Muscle of leg (tissue), 11 donors: ENCODE data around the gene PUDP. TPM values are rescaled to one million over a fixed set of nuclear protein-coding genes. Genes with fewer than 3 reads are reported as not detected.

Experiments
- DNase-seq: peaks from one replicate; pipeline ENCODE4 v3.0.0; 2013
- H3K27ac ChIP-seq: one replicate; pipeline ENCODE4 v1.5.1; 2013; ENCODE audit warnings: mild to moderate bottlenecking, low read length, control low read depth
- H3K27me3 ChIP-seq: one replicate; pipeline ENCODE4 v1.6.1; 2013; ENCODE audit warnings: low read length; ENCODE audit not compliant: control insufficient read depth, insufficient read depth
- H3K36me3 ChIP-seq: one replicate; pipeline ENCODE4 v1.6.1; 2013; ENCODE audit warnings: low read length; ENCODE audit not compliant: control insufficient read depth, insufficient read depth
- H3K4me1 ChIP-seq: one replicate; pipeline ENCODE4 v1.6.1; 2013; ENCODE audit warnings: low read length; ENCODE audit not compliant: control insufficient read depth, insufficient read depth
- H3K4me3 ChIP-seq: one replicate; pipeline ENCODE4 v1.5.1; 2013; ENCODE audit warnings: low read length, control low read depth
- H3K9me3 ChIP-seq: replicated peaks from 2 replicates; pipeline ENCODE4 v1.6.1; 2013; ENCODE audit warnings: low read depth, low read length; ENCODE audit not compliant: control insufficient read depth
- WGBS: methylation state at CpG from one replicate; pipeline ENCODE4 v1.1.5; 2013; ENCODE audit warnings: missing lambda C conversion rate; ENCODE audit not compliant: insufficient coverage; 5-methylcytosine and 5-hydroxymethylcytosine counted together
- polyA plus RNA-seq, 8 donors: library from polyadenylated mRNA; unstranded; fragments of 120-200 nt; gene quantifications; one replicate each; pipeline versions ENCODE4 v1.2.1 to v1.2.3, GENCODE V29; 2013; ENCODE audit warnings: inconsistent platforms in 1 of 8, low replicate concordance in 1 of 8; ENCODE audit not compliant: insufficient read length in 8 of 8, insufficient read depth in 1 of 8
- total RNA-seq: library from RNA; stranded (reverse); fragments of 120-200 nt; gene quantifications from one replicate; pipeline ENCODE4 v1.2.4, GENCODE V29; 2013

Gene PUDP
- total and polyA plus RNA-seq, 9 donors: 17.4 to 32.6 (median 28.4) TPM

- Histone ChIP-seq H3K27me3 (no peaks in the 10 kb centered on the region), H3K4me1 (no peaks in the 10 kb centered on the region), H3K27ac (no peak overlapping the region), H3K36me3 (peaks cover 4% of the 10 kb centered on the region), H3K9me3 (no peaks in the 10 kb centered on the region), H3K4me3 (no peak overlapping the region)
- no peak for DNase-seq
- 74% methylated on average over 7 of the region's 7 CpGs for WGBS
Measured at GRCh38 chrX:7067256-7067655, 80.7 kb downstream of the PUDP start.

GRCh38 chrX:7065473-7065872, 82.5 kb downstream of the PUDP start:
- Histone ChIP-seq H3K4me1 (no peaks in the 10 kb centered on the region), H3K4me3 (no peak overlapping the region), H3K27ac (no peak overlapping the region), H3K9me3 (no peaks in the 10 kb centered on the region), H3K36me3 (peaks cover 4% of the 10 kb centered on the region), H3K27me3 (no peaks in the 10 kb centered on the region)
- 94% methylated on average over 3 of the region's 8 CpGs for WGBS
- DNase-seq: no peak

GRCh38 chrX:7062903-7063302, 85.0 kb downstream of the PUDP start:
- H3K27me3 ChIP-seq: peaks cover under 1% of the 10 kb centered on the region
- no peak for DNase-seq
- whole genome bisulfite sequencing: no CpG with 5 or more reads among the region's 1 CpG

GRCh38 chrX:7062276-7062675, 85.7 kb downstream of the PUDP start:
- peaks cover 3% of the 10 kb centered on the region for H3K27me3 ChIP-seq
- no peak overlapping the region for H3K27ac ChIP-seq
- WGBS: 67% methylated on average over 1 of the region's 1 CpG
- no peaks in the 10 kb centered on the region for H3K4me1 ChIP-seq
- no peak overlapping the region for H3K4me3 ChIP-seq
- DNase-seq: no peak
- H3K36me3 ChIP-seq: peaks cover 10% of the 10 kb centered on the region
- no peaks in the 10 kb centered on the region for H3K9me3 ChIP-seq

More at GRCh38 chrX:7062903-7063302, 85.0 kb downstream of the PUDP start:
- Histone ChIP-seq H3K4me1 (no peaks in the 10 kb centered on the region), H3K9me3 (no peaks in the 10 kb centered on the region), H3K4me3 (no peak overlapping the region), H3K27ac (no peak overlapping the region), H3K36me3 (peaks cover 4% of the 10 kb centered on the region)

GRCh38 chrX:7061429-7061828, 86.5 kb downstream of the PUDP start:
- no CpG with 5 or more reads among the region's 2 CpGs for WGBS

GRCh38 chrX:7060444-7060843, 87.5 kb downstream of the PUDP start:
- peaks cover 3% of the 10 kb centered on the region for H3K27me3 ChIP-seq
- DNase-seq: no peak
- H3K36me3 ChIP-seq: peaks cover 13% of the 10 kb centered on the region
- H3K4me1 ChIP-seq: no peaks in the 10 kb centered on the region
- no peaks in the 10 kb centered on the region for H3K9me3 ChIP-seq
- H3K27ac ChIP-seq: no peak overlapping the region
- 86% methylated on average over 5 of the region's 6 CpGs for WGBS
- no peak overlapping the region for H3K4me3 ChIP-seq

More at GRCh38 chrX:7061429-7061828, 86.5 kb downstream of the PUDP start:
- no peak for DNase-seq
- Histone ChIP-seq H3K4me1 (no peaks in the 10 kb centered on the region), H3K27ac (no peak overlapping the region), H3K4me3 (no peak overlapping the region), H3K27me3 (peaks cover 3% of the 10 kb centered on the region), H3K36me3 (peaks cover 12% of the 10 kb centered on the region), H3K9me3 (no peaks in the 10 kb centered on the region)

GRCh38 chrX:7059859-7060258, 88.1 kb downstream of the PUDP start:
- H3K9me3 ChIP-seq: no peaks in the 10 kb centered on the region
- peaks cover 3% of the 10 kb centered on the region for H3K27me3 ChIP-seq
- whole genome bisulfite sequencing: 84% methylated on average over 4 of the region's 5 CpGs

GRCh38 chrX:7059214-7059838, 88.6 kb downstream of the PUDP start:
- WGBS: 91% methylated on average over 5 of the region's 12 CpGs

More at GRCh38 chrX:7059859-7060258, 88.1 kb downstream of the PUDP start:
- no peaks in the 10 kb centered on the region for H3K4me1 ChIP-seq
- DNase-seq: no peak
- H3K27ac ChIP-seq: no peak overlapping the region
- no peak overlapping the region for H3K4me3 ChIP-seq
- H3K36me3 ChIP-seq: peaks cover 13% of the 10 kb centered on the region

GRCh38 chrX:7055386-7056137, 92.4 kb downstream of the PUDP start:
- H3K4me1 ChIP-seq: no peaks in the 10 kb centered on the region
- H3K9me3 ChIP-seq: no peaks in the 10 kb centered on the region
- H3K27ac ChIP-seq: no peak overlapping the region
- no peak overlapping the region for H3K4me3 ChIP-seq
- peaks cover 15% of the 10 kb centered on the region for H3K36me3 ChIP-seq
- 89% methylated on average over 1 of the region's 10 CpGs for WGBS
- no peak for DNase-seq
- peaks cover 5% of the 10 kb centered on the region for H3K27me3 ChIP-seq

More at GRCh38 chrX:7059214-7059838, 88.6 kb downstream of the PUDP start:
- Histone ChIP-seq H3K4me3 (no peak overlapping the region), H3K27me3 (peaks cover 3% of the 10 kb centered on the region), H3K4me1 (no peaks in the 10 kb centered on the region), H3K27ac (no peak overlapping the region), H3K36me3 (peaks cover 13% of the 10 kb centered on the region), H3K9me3 (no peaks in the 10 kb centered on the region)
- DNase-seq: no peak
